NCI-H187 treated with DMSO at 0.1 percent for 48 hours (cell line): Measurements from ENCODE around the gene DGKD.

Experiments
- DNase-seq: peaks from one replicate; lab custom pipeline; 2025; lab: John Stamatoyannopoulos, UW

The DGKD gene

GRCh38 chr2:233413046-233413445 is 58.8 kb downstream of the DGKD start:
- DNase-seq: no peak

GRCh38 chr2:233413559-233414272 is 59.4 kb downstream of the DGKD start:
- no peak for DNase-seq

GRCh38 chr2:233414273-233414654 is 60.0 kb downstream of the DGKD start:
- no peak for DNase-seq

- DNase-seq: no peak
Observed at GRCh38 chr2:233414777-233415570, 60.7 kb downstream of the DGKD start.

GRCh38 chr2:233416199-233416598 is 61.9 kb downstream of the DGKD start:
- no peak for DNase-seq

GRCh38 chr2:233416706-233417105 is 62.4 kb downstream of the DGKD start:
- no peak for DNase-seq

GRCh38 chr2:233417282-233417681 is 63.0 kb downstream of the DGKD start:
- no peak for DNase-seq

GRCh38 chr2:233418052-233418760 is 63.9 kb downstream of the DGKD start:
- DNase-seq: no peak

- no peak for DNase-seq
Observed at GRCh38 chr2:233418761-233419546, 64.7 kb downstream of the DGKD start.

- no peak for DNase-seq
Observed at GRCh38 chr2:233419602-233420391, 65.5 kb downstream of the DGKD start.

GRCh38 chr2:233421091-233421816 is 67.0 kb downstream of the DGKD start:
- no peak for DNase-seq

- peak; percentile 53 for DNase-seq
Observed at GRCh38 chr2:233422050-233422639, 67.9 kb downstream of the DGKD start.

GRCh38 chr2:233422649-233423551 is 68.6 kb downstream of the DGKD start:
- no peak for DNase-seq

GRCh38 chr2:233423552-233423860 is 69.2 kb downstream of the DGKD start:
- no peak for DNase-seq

GRCh38 chr2:233424154-233424951 is 70.1 kb downstream of the DGKD start:
- no peak for DNase-seq

- DNase-seq: no peak
Observed at GRCh38 chr2:233426619-233427342, 72.5 kb downstream of the DGKD start.

GRCh38 chr2:233428008-233428407 is 73.7 kb downstream of the DGKD start:
- no peak for DNase-seq

- DNase-seq: no peak
Observed at GRCh38 chr2:233428438-233428837, 74.1 kb downstream of the DGKD start.
